ENCODE data around the gene LGI2.

Gene LGI2

DNA sequence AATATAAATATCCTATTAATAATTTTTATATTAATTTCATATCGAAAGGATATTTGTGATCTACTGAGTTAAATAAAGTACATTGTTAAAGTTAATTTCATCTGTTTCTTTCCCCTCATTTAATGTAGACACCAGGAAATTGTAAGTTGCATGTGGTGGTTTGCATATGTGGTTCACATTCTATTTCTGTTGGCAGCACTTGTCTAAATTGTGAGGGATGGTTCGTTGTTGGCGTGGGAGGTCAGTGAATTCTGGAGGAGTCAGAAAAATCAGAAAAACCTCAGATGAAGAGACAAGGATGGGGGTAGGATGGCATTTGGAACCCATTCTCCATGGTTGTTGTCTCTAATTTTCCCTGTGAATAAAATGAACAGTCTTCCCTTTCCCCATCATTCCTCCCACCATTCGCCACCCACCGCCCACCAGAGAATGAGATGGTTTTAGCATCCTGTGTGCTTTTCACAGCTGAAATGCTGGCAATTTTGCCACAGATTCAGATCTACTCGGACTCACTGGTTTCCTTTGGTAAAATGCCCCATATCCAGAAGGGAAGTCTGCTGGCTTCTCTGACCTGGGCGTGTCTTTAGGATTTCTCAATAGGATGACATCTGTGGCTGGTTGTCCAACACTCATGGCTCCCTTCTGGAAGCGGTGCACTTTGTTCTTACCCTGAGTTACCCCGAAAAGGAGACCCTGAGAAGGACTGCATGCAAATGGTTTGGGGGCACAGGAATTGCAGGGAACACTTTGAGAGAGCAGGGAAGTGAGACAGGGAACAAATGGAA is 52.3 kb downstream of the LGI2 start:
- no peaks in the 10 kb centered on the region for H3K9me3 ChIP-seq (ENCODE audit: control extremely low read depth in 1 of 5, control insufficient read depth in 4 of 5, insufficient read depth in 2 of 5, low read depth in 1 of 5, low read length in 4 of 5)
- peak overlapping the region in 1 of 7 experiments; percentile 44 for H3K4me3 ChIP-seq (ENCODE audit: control insufficient read depth in 1 of 7, extremely low read depth in 1 of 7, insufficient read depth in 4 of 7, low read depth in 2 of 7, low read length in 6 of 7)
- POLR2A ChIA-PET: no interaction called here
- H3K4me1 ChIP-seq (ENCODE audit: control extremely low read depth in 1 of 4, control insufficient read depth in 4 of 4, insufficient read depth in 4 of 4, low read length in 3 of 4): peaks cover 9 to 32% (median 27%) of the 10 kb centered on the region in 4 experiments
- DNase-seq: no peak
- 65% methylated on average over 8 of the region's 9 CpGs for WGBS (ENCODE audit: insufficient coverage)
- no peak overlapping the region for H3K27ac ChIP-seq (ENCODE audit: insufficient read depth in 1 of 2, low read depth in 1 of 2, low read length in 2 of 2, poor library complexity in 1 of 2, severe bottlenecking in 2 of 2)
- CTCF ChIA-PET: interaction anchor here (1.1 kb wide), 1 partner anchor 67 kb away, joined by 3 read pairs; no protein-coding TSS in a partner anchor
- H3K36me3 ChIP-seq (ENCODE audit: control insufficient read depth in 4 of 4, insufficient read depth in 4 of 4, low read length in 3 of 4): no peaks in the 10 kb centered on the region
- H3K27me3 ChIP-seq (replicated peaks in 2 of 5; ENCODE audit: control insufficient read depth in 4 of 5, insufficient read depth in 5 of 5, low read length in 4 of 5): no peaks in the 10 kb centered on the region

DNA sequence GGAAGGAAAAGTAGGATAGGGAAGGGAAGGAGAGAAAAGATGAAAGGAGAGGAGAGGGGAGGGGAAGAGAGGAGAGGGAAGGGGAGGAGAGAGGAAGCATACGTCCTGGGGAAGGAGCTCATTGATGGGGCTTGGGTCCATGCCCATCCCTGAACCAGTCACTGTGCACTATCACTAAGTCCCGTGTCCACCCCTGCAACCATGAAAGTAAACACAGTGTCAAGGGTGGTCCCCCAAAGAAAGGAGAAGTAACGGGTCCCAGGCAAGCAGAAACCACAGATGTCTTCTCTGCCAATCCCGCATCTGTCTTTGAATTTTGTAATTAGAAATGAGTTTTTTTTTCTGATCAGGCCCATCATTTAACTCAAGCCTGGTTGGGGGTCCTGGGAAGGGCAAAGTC is 55.2 kb downstream of the LGI2 start:
- ChIA-PET POLR2A (no interaction called here), CTCF (no interaction called here)

DNA sequence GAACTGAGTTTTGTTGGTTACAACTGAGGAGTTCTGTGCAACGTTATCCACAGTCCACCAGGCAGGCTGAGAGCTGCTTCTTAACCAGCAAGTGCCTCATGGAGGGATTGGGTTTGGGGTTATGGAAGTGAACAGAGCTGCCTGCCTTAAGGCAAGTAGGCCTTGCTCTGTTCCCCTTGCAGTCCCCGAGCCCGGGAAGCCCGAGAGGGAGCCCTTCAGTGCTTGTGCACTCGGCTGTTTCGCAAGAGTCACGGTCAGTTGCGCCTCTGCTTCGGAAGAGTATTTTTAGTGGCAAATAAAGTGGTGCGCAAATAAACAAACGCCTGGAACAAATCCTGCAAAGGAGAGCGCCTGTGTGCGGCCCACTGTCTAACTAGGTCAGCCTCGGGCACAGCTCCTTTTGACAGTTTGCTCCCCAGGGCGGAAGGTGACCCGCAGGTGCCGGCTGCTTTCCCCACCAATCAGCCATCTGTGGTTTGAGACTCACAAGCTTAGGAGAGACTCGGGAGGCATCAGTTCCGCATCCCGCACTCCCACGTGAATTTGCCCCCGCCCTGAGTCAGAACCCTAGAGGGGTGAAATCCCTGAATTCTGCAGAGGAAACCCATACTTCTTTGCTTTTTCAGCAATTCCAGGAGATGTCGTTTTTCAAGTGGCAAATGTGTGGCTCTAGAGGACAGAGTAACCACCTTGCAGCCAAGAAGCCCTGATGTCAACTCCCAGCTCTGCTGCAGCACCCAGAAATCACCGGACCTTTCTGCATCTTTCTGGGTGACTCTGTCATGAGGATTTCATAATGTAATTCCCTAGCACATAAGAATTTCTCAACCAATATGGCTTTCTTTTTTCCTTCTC is 56.8 kb downstream of the LGI2 start:
- ChIA-PET CTCF (interaction anchor here (0.8 kb wide), 1 partner anchor 15 kb away, joined by 3 read pairs; no protein-coding TSS in a partner anchor), POLR2A (no interaction called here)
- 93% methylated on average over 20 of the region's 24 CpGs for WGBS (ENCODE audit: insufficient coverage)
- Histone ChIP-seq H3K27me3 (replicated peaks in 2 of 5; ENCODE audit: control insufficient read depth in 4 of 5, insufficient read depth in 5 of 5, low read length in 4 of 5) (no peaks in the 10 kb centered on the region), H3K27ac (ENCODE audit: insufficient read depth in 1 of 2, low read depth in 1 of 2, low read length in 2 of 2, poor library complexity in 1 of 2, severe bottlenecking in 2 of 2) (no peak overlapping the region), H3K36me3 (ENCODE audit: control insufficient read depth in 4 of 4, insufficient read depth in 4 of 4, low read length in 3 of 4) (no peaks in the 10 kb centered on the region), H3K9me3 (ENCODE audit: control extremely low read depth in 1 of 5, control insufficient read depth in 4 of 5, insufficient read depth in 2 of 5, low read depth in 1 of 5, low read length in 4 of 5) (peaks cover 0 to 7% (median 0%) of the 10 kb centered on the region in 5 experiments), H3K4me1 (ENCODE audit: control extremely low read depth in 1 of 4, control insufficient read depth in 4 of 4, insufficient read depth in 4 of 4, low read length in 3 of 4) (peaks cover 5 to 28% (median 22%) of the 10 kb centered on the region in 4 experiments), H3K4me3 (ENCODE audit: control insufficient read depth in 1 of 7, extremely low read depth in 1 of 7, insufficient read depth in 4 of 7, low read depth in 2 of 7, low read length in 6 of 7) (no peak overlapping the region)
- no peak for DNase-seq

More for the DNA sequence above, 55.2 kb downstream of the LGI2 start:
- 0% methylated on average over 2 of the region's 4 CpGs for WGBS (ENCODE audit: insufficient coverage)
- H3K4me3 ChIP-seq (ENCODE audit: control insufficient read depth in 1 of 7, extremely low read depth in 1 of 7, insufficient read depth in 4 of 7, low read depth in 2 of 7, low read length in 6 of 7): no peak overlapping the region
- DNase-seq: peak; percentile 25 to 86 (median 86)
- H3K9me3 ChIP-seq (ENCODE audit: control extremely low read depth in 1 of 5, control insufficient read depth in 4 of 5, insufficient read depth in 2 of 5, low read depth in 1 of 5, low read length in 4 of 5): no peaks in the 10 kb centered on the region
- H3K4me1 ChIP-seq (ENCODE audit: control extremely low read depth in 1 of 4, control insufficient read depth in 4 of 4, insufficient read depth in 4 of 4, low read length in 3 of 4): peaks cover 9 to 42% (median 34%) of the 10 kb centered on the region in 4 experiments
- H3K27ac ChIP-seq (ENCODE audit: insufficient read depth in 1 of 2, low read depth in 1 of 2, low read length in 2 of 2, poor library complexity in 1 of 2, severe bottlenecking in 2 of 2): no peak overlapping the region
- H3K36me3 ChIP-seq (ENCODE audit: control insufficient read depth in 4 of 4, insufficient read depth in 4 of 4, low read length in 3 of 4): no peaks in the 10 kb centered on the region
- no peaks in the 10 kb centered on the region for H3K27me3 ChIP-seq (replicated peaks in 2 of 5; ENCODE audit: control insufficient read depth in 4 of 5, insufficient read depth in 5 of 5, low read length in 4 of 5)

DNA sequence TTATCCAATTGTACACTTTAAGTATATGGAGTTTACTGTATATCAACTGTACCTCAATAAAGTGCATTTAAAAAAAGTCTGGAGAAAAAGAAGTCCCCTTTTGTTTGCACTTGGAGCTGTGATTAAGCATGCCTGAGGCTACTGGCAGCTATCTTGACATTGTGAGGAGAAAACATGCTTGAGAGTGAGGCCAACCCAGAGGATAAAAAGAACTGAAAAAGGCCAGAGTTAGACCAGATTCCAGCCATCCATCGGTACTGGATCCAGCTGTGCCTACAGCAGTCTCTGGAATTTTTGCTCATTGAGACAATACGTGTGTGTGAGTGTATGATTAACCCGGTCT is 57.4 kb downstream of the LGI2 start:
- peaks cover 0 to 7% (median 0%) of the 10 kb centered on the region in 5 experiments for H3K9me3 ChIP-seq (ENCODE audit: control extremely low read depth in 1 of 5, control insufficient read depth in 4 of 5, insufficient read depth in 2 of 5, low read depth in 1 of 5, low read length in 4 of 5)
- H3K4me1 ChIP-seq (ENCODE audit: control extremely low read depth in 1 of 4, control insufficient read depth in 4 of 4, insufficient read depth in 4 of 4, low read length in 3 of 4): peaks cover 4 to 22% (median 17%) of the 10 kb centered on the region in 4 experiments
- H3K27ac ChIP-seq (ENCODE audit: insufficient read depth in 1 of 2, low read depth in 1 of 2, low read length in 2 of 2, poor library complexity in 1 of 2, severe bottlenecking in 2 of 2): no peak overlapping the region
- no peaks in the 10 kb centered on the region for H3K27me3 ChIP-seq (replicated peaks in 2 of 5; ENCODE audit: control insufficient read depth in 4 of 5, insufficient read depth in 5 of 5, low read length in 4 of 5)
- H3K36me3 ChIP-seq (ENCODE audit: control insufficient read depth in 4 of 4, insufficient read depth in 4 of 4, low read length in 3 of 4): no peaks in the 10 kb centered on the region
- ChIA-PET POLR2A (no interaction called here), CTCF (interaction anchor here (0.8 kb wide), 1 partner anchor 15 kb away, joined by 3 read pairs; no protein-coding TSS in a partner anchor)
- DNase-seq: no peak
- 50% methylated on average over 2 of the region's 3 CpGs for WGBS (ENCODE audit: insufficient coverage)
- H3K4me3 ChIP-seq (ENCODE audit: control insufficient read depth in 1 of 7, extremely low read depth in 1 of 7, insufficient read depth in 4 of 7, low read depth in 2 of 7, low read length in 6 of 7): no peak overlapping the region

DNA sequence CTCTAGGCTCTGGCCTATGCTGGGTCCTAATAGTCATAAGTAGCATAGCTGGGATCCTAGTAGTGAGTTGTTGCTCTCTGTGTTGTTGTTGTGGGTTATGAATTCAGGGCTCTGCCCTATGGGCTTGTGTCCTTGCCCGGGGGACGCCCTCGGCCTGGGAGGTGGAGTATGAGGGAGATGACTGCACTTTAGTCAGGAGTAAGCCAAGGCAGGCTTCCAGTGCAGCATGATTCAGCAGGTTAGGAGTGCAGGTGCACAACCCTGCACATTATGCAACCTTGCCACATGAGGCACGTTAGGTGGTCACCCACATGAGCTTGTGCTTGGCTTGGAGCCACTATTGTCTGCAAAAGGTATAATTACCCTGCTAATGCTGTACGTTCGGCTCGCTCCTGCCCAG is 59.6 kb downstream of the LGI2 start:
- Histone ChIP-seq H3K4me3 (ENCODE audit: control insufficient read depth in 1 of 7, extremely low read depth in 1 of 7, insufficient read depth in 4 of 7, low read depth in 2 of 7, low read length in 6 of 7) (peak overlapping the region in 1 of 7 experiments; percentile 8), H3K9me3 (ENCODE audit: control extremely low read depth in 1 of 5, control insufficient read depth in 4 of 5, insufficient read depth in 2 of 5, low read depth in 1 of 5, low read length in 4 of 5) (peaks cover 0 to 11% (median 6%) of the 10 kb centered on the region in 5 experiments), H3K36me3 (ENCODE audit: control insufficient read depth in 4 of 4, insufficient read depth in 4 of 4, low read length in 3 of 4) (no peaks in the 10 kb centered on the region), H3K27me3 (replicated peaks in 2 of 5; ENCODE audit: control insufficient read depth in 4 of 5, insufficient read depth in 5 of 5, low read length in 4 of 5) (no peaks in the 10 kb centered on the region), H3K27ac (ENCODE audit: insufficient read depth in 1 of 2, low read depth in 1 of 2, low read length in 2 of 2, poor library complexity in 1 of 2, severe bottlenecking in 2 of 2) (no peak overlapping the region), H3K4me1 (ENCODE audit: control extremely low read depth in 1 of 4, control insufficient read depth in 4 of 4, insufficient read depth in 4 of 4, low read length in 3 of 4) (peaks cover 4 to 20% (median 12%) of the 10 kb centered on the region in 4 experiments)
- 23% methylated on average over 5 of the region's 7 CpGs for WGBS (ENCODE audit: insufficient coverage)
- CTCF ChIA-PET: interaction anchor here (1.0 kb wide), 1 partner anchor 12 kb away, joined by 3 read pairs; no protein-coding TSS in a partner anchor
- DNase-seq: peak; percentile 57 to 80 (median 77)
- POLR2A ChIA-PET: no interaction called here

DNA sequence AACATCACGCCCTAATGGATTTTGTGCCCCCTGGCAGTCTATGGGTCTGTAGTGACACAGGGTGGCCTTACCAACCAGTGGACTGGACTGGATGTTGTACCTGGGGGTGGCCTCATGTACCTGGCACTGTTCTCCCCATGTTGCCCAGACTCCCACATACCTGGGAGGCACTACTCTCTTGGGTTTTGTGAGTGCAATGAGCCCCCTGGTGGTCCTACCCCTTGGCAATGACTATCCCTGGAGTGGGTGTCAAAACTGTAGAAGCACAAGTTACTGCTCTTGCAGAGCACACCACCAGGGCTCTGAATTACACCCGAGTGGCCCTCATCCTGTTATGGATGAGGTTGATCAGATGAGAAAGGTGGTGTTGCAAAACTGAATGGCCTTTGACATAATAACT is 60.1 kb downstream of the LGI2 start:
- no peaks in the 10 kb centered on the region for H3K27me3 ChIP-seq (replicated peaks in 2 of 5; ENCODE audit: control insufficient read depth in 4 of 5, insufficient read depth in 5 of 5, low read length in 4 of 5)
- ChIA-PET CTCF (no interaction called here), POLR2A (no interaction called here)
- no peak overlapping the region for H3K27ac ChIP-seq (ENCODE audit: insufficient read depth in 1 of 2, low read depth in 1 of 2, low read length in 2 of 2, poor library complexity in 1 of 2, severe bottlenecking in 2 of 2)
- DNase-seq: no peak
- WGBS (ENCODE audit: insufficient coverage): 100% methylated on average over 2 of the region's 2 CpGs
- H3K9me3 ChIP-seq (ENCODE audit: control extremely low read depth in 1 of 5, control insufficient read depth in 4 of 5, insufficient read depth in 2 of 5, low read depth in 1 of 5, low read length in 4 of 5): peaks cover 0 to 17% (median 11%) of the 10 kb centered on the region in 5 experiments
- H3K4me1 ChIP-seq (ENCODE audit: control extremely low read depth in 1 of 4, control insufficient read depth in 4 of 4, insufficient read depth in 4 of 4, low read length in 3 of 4): peaks cover 0 to 15% (median 8%) of the 10 kb centered on the region in 4 experiments
- no peak overlapping the region for H3K4me3 ChIP-seq (ENCODE audit: control insufficient read depth in 1 of 7, extremely low read depth in 1 of 7, insufficient read depth in 4 of 7, low read depth in 2 of 7, low read length in 6 of 7)
- no peaks in the 10 kb centered on the region for H3K36me3 ChIP-seq (ENCODE audit: control insufficient read depth in 4 of 4, insufficient read depth in 4 of 4, low read length in 3 of 4)

Measured in common myeloid progenitor, CD34-positive (primary cell).